PC-3 (cell line): ENCODE measurements around the gene ZBTB7B. TPM values are rescaled to one million over a fixed set of nuclear protein-coding genes. Genes with fewer than 3 reads are reported as not detected.

Source experiments
- ATAC-seq: fragments of 200-7000 bp; cut with Tn5 transposase; 2 replicates; pipeline ENCODE4 v1.9.1; 2020; ENCODE audit warnings: mild to moderate bottlenecking, moderate library complexity
- BruUV-seq: library from RNA; stranded (reverse); fragments of 400-500 nt; replicated peaks from 2 replicates; lab custom pipeline; 2021; lab: Mats Ljungman, UMichigan
- CTCF ChIA-PET: fragments of 300-600 bp; sonication (Branson Sonifier 250); formaldehyde crosslinking; loops from one replicate; lab custom pipeline; 2022; ENCODE audit warnings: antibody characterized with exemption; lab: Charles Lee
- POLR2A ChIA-PET: fragments of 300-600 bp; sonication (Branson Sonifier 250); formaldehyde crosslinking; loops from one replicate; lab custom pipeline; 2022; ENCODE audit warnings: antibody characterized with exemption; ENCODE audit not compliant: unreplicated experiment; lab: Charles Lee
- DNase-seq: peaks from one replicate; pipeline ENCODE4 v3.0.0-alpha.2; 2015
- H2AFZ ChIP-seq: fragments of 300-600 bp; sonication (generic); 2 replicates; pipeline ENCODE4 v1.6.0; 2016; ENCODE audit warnings: antibody characterized with exemption, low read length
- H3F3A ChIP-seq: fragments of 300-600 bp; sonication (generic); one replicate; pipeline ENCODE4 v1.6.0; 2017; ENCODE audit warnings: antibody characterized with exemption, low read length, control low read depth, mild to moderate bottlenecking; ENCODE audit not compliant: unreplicated experiment
- H3K27ac ChIP-seq: fragments of 300-600 bp; sonication (generic); 2 replicates; pipeline ENCODE4 v1.5.1; 2016; ENCODE audit warnings: mild to moderate bottlenecking, low read length
- H3K27me3 ChIP-seq: fragments of 300-600 bp; sonication (generic); 2 replicates; pipeline ENCODE4 v1.6.1; 2016; ENCODE audit warnings: low read length, mixed read lengths
- H3K36me3 ChIP-seq: fragments of 300-600 bp; sonication (generic); 2 replicates; pipeline ENCODE4 v1.6.1; 2016; ENCODE audit warnings: low read depth, mixed run types, low read length, mixed read lengths
- H3K4me1 ChIP-seq: fragments of 300-600 bp; sonication (generic); 2 replicates; pipeline ENCODE4 v1.5.1; 2016; ENCODE audit warnings: low read length; ENCODE audit not compliant: insufficient read depth
- H3K4me2 ChIP-seq: fragments of 300-600 bp; sonication (generic); 2 replicates; pipeline ENCODE4 v1.6.0; 2016; ENCODE audit warnings: low read length
- H3K4me3 ChIP-seq: fragments of 300-600 bp; sonication (generic); 2 replicates; pipeline ENCODE4 v1.5.1; 2016; ENCODE audit warnings: mild to moderate bottlenecking, low read length, mixed read lengths
- H3K79me2 ChIP-seq: fragments of 300-600 bp; sonication (generic); 2 replicates; pipeline ENCODE4 v1.6.1; 2017; ENCODE audit warnings: low read length, mixed read lengths
- H3K9ac ChIP-seq: fragments of 300-600 bp; sonication (generic); 2 replicates; pipeline ENCODE4 v1.6.0; 2016; ENCODE audit warnings: mild to moderate bottlenecking, low read length
- H3K9me2 ChIP-seq: fragments of 300-600 bp; sonication (generic); replicated peaks from 2 replicates; pipeline ENCODE4 v1.6.1; 2016; ENCODE audit warnings: mixed run types, low read length, mixed read lengths
- H3K9me3 ChIP-seq: fragments of 300-600 bp; sonication (generic); 2 replicates; pipeline ENCODE4 v1.6.1; 2016; ENCODE audit warnings: low read length, mixed read lengths
- H4K20me1 ChIP-seq: fragments of 300-600 bp; sonication (generic); 2 replicates; pipeline ENCODE4 v1.6.1; 2016; ENCODE audit warnings: low read length, mixed read lengths
- CTCF ChIP-seq: fragments of 300-600 bp; sonication (generic); conservative IDR thresholded peaks from 2 replicates; pipeline ENCODE4 v1.5.1; 2017; ENCODE audit warnings: antibody characterized with exemption, low read depth, mild to moderate bottlenecking, low read length
- EZH2 ChIP-seq: fragments of 300-600 bp; sonication (generic); IDR thresholded peaks from one replicate; pipeline ENCODE4 v1.6.1; 2017; ENCODE audit warnings: antibody characterized with exemption, mild to moderate bottlenecking, low read length; ENCODE audit not compliant: unreplicated experiment
- EZH2phosphoT487 ChIP-seq: fragments of 300-600 bp; sonication (generic); IDR thresholded peaks from 2 replicates; pipeline ENCODE4 v1.6.1; 2018; ENCODE audit warnings: mild to moderate bottlenecking, antibody characterized with exemption, low read length, borderline replicate concordance
- intact Hi-C: fragments of 100-400 bp; cut with micrococcal nuclease; formaldehyde crosslinking; loops from 2 replicates; pipeline ENCODE4 v1.9.0; 2023
- total RNA-seq: library from RNA; depleted of rRNA; stranded (reverse); fragments of >200 nt; gene quantifications from 2 replicates; pipeline ENCODE4 v1.2.3, GENCODE V29; 2014

Gene ZBTB7B
- total RNA-seq, 1 experiment from 2014 or later: 39.7 TPM

GRCh38 chr1:155037851-155038441 is 35.3 kb downstream of the ZBTB7B start:
- POLR2A ChIA-PET: interaction anchor here (0.6 kb wide), 2 partner anchors 13 to 417 kb away, joined by 3 to 6 read pairs; no protein-coding TSS in a partner anchor
- Histone ChIP-seq H3K9me3 (no peaks in the 10 kb centered on the region), H3K36me3 (no peaks in the 10 kb centered on the region), H3K9me2 (no peaks in the 10 kb centered on the region), H3K4me3 (no peak overlapping the region), H3K27me3 (no peaks in the 10 kb centered on the region), H3K79me2 (no peaks in the 10 kb centered on the region), H3K4me2 (peak overlapping the region; percentile 32), H3K9ac (no peak overlapping the region), H3F3A (no peaks in the 10 kb centered on the region), H3K27ac (peak overlapping the region; percentile 6; the same call in 1 of the 2 replicates), H2AFZ (peak overlapping the region; percentile 5), H3K4me1 (peaks cover 18% of the 10 kb centered on the region), H4K20me1 (no peaks in the 10 kb centered on the region)
- no TSS peak for BruUV-seq
- ATAC-seq (no peak), DNase-seq (no peak)
- CTCF ChIA-PET: interaction anchor here (0.6 to 1.6 kb wide), 5 partner anchors 13 to 54 kb away, joined by 3 to 9 read pairs (median 4); partner anchors contain the start of gene ADAM15
- intact Hi-C loops: no loop called here
- TF ChIP-seq CTCF (no peak), EZH2 (no peak)

- intact Hi-C loops: no loop called here
- peak overlapping the region; percentile 5 for H2AFZ ChIP-seq
- no peak overlapping the region for H3K9ac ChIP-seq
- H3K9me3 ChIP-seq: no peaks in the 10 kb centered on the region
- peak overlapping the region; percentile 1; the same call in 1 of the 2 replicates for H3K4me3 ChIP-seq
- no peaks in the 10 kb centered on the region for H3F3A ChIP-seq
- ATAC-seq: peak; percentile 98
- POLR2A ChIA-PET: interaction anchor here (0.5 to 0.6 kb wide), 3 partner anchors 14 to 946 kb away, joined by 3 to 30 read pairs (median 6); no protein-coding TSS in a partner anchor
- H3K4me2 ChIP-seq: peak overlapping the region; percentile 32
- peak; percentile 89 for DNase-seq
- no peaks in the 10 kb centered on the region for H4K20me1 ChIP-seq
- no peaks in the 10 kb centered on the region for H3K79me2 ChIP-seq
- H3K9me2 ChIP-seq: no peaks in the 10 kb centered on the region
- BruUV-seq: no TSS peak
- H3K4me1 ChIP-seq: peaks cover 18% of the 10 kb centered on the region
- no peaks in the 10 kb centered on the region for H3K36me3 ChIP-seq
- CTCF ChIA-PET: interaction anchor here (0.6 to 1.6 kb wide), 6 partner anchors 13 to 958 kb away, joined by 3 to 9 read pairs (median 4); partner anchors contain the start of gene ADAM15
- peak overlapping the region; percentile 44 for H3K27ac ChIP-seq
- no peak for TF ChIP-seq CTCF
- no peak for TF ChIP-seq EZH2
- no peak for TF ChIP-seq EZH2phosphoT487
- no peaks in the 10 kb centered on the region for H3K27me3 ChIP-seq
Measured at GRCh38 chr1:155038602-155039307, 36.2 kb downstream of the ZBTB7B start.
